Neural cell (in vitro differentiated cells): Measurements from ENCODE around the gene PLEKHA5.

Source experiments
- EP300 ChIP-seq: fragments of 450-650 bp; conservative IDR thresholded peaks from 2 replicates; pipeline ENCODE4 v1.6.1; 2014; ENCODE audit warnings: antibody characterized with exemption, mild to moderate bottlenecking, moderate library complexity; ENCODE audit not compliant: poor library complexity, severe bottlenecking
- EZH2 ChIP-seq: fragments of 200-600, 300-800 bp; shearing (Covaris generic), sonication (generic); IDR thresholded peaks from 2 replicates; pipeline ENCODE4 v1.6.1; 2014; ENCODE audit warnings: antibody characterized with exemption, low read length, borderline replicate concordance, mild to moderate bottlenecking; ENCODE audit not compliant: insufficient read depth, poor library complexity, severe bottlenecking
- POLR2AphosphoS5 ChIP-seq: IDR thresholded peaks from 2 replicates; pipeline ENCODE4 v1.6.1; 2012
- SMC3 ChIP-seq: fragments of 450-650 bp; conservative IDR thresholded peaks from 2 replicates; pipeline ENCODE4 v1.6.1; 2014; ENCODE audit warnings: antibody characterized with exemption, mild to moderate bottlenecking, moderate library complexity; ENCODE audit not compliant: poor library complexity
- TAF1 ChIP-seq: IDR thresholded peaks from 2 replicates; pipeline ENCODE4 v1.6.1; 2012; ENCODE audit warnings: low read depth
- TF ChIP-seq, protein P1 (sequence below): fragments of 450-650 bp; IDR thresholded peaks from 2 replicates; pipeline ENCODE4 v1.5.1; 2014; ENCODE audit warnings: antibody characterized with exemption, mild to moderate bottlenecking, moderate library complexity; ENCODE audit not compliant: poor library complexity, severe bottlenecking
- TF ChIP-seq, protein P2 (sequence below): IDR thresholded peaks from 2 replicates; pipeline ENCODE4 v1.6.1; 2012; ENCODE audit warnings: borderline replicate concordance

DNA sequence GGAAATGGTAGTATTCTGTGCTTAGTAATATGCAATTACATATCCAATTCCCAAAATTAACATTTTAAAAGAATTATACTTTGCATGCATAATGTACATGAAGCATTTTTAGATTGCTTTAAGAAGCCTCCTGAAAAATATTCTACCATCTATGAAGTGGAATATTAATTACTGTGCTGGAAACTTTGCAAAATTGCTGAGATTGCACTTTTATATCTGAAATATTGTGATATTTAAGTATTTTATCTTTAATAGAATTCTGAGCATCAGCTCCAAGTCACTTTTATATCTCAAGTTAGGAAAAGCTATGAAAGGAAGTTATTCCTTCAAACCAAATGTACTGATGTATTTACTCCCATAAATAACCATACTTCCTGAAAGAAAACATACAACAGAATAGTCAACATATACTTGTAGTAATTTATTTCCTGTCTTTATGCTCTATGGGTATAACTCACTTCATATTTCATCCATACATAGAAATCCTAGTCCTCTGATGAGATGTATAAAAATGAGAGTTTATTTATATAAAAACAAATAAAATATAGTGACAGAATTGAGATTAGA lies 152.7 kb downstream of the PLEKHA5 start:
- TF ChIP-seq, protein P1, sequence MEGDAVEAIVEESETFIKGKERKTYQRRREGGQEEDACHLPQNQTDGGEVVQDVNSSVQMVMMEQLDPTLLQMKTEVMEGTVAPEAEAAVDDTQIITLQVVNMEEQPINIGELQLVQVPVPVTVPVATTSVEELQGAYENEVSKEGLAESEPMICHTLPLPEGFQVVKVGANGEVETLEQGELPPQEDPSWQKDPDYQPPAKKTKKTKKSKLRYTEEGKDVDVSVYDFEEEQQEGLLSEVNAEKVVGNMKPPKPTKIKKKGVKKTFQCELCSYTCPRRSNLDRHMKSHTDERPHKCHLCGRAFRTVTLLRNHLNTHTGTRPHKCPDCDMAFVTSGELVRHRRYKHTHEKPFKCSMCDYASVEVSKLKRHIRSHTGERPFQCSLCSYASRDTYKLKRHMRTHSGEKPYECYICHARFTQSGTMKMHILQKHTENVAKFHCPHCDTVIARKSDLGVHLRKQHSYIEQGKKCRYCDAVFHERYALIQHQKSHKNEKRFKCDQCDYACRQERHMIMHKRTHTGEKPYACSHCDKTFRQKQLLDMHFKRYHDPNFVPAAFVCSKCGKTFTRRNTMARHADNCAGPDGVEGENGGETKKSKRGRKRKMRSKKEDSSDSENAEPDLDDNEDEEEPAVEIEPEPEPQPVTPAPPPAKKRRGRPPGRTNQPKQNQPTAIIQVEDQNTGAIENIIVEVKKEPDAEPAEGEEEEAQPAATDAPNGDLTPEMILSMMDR = no peak
- TF ChIP-seq EP300 = no peak
- TF ChIP-seq, protein P2, sequence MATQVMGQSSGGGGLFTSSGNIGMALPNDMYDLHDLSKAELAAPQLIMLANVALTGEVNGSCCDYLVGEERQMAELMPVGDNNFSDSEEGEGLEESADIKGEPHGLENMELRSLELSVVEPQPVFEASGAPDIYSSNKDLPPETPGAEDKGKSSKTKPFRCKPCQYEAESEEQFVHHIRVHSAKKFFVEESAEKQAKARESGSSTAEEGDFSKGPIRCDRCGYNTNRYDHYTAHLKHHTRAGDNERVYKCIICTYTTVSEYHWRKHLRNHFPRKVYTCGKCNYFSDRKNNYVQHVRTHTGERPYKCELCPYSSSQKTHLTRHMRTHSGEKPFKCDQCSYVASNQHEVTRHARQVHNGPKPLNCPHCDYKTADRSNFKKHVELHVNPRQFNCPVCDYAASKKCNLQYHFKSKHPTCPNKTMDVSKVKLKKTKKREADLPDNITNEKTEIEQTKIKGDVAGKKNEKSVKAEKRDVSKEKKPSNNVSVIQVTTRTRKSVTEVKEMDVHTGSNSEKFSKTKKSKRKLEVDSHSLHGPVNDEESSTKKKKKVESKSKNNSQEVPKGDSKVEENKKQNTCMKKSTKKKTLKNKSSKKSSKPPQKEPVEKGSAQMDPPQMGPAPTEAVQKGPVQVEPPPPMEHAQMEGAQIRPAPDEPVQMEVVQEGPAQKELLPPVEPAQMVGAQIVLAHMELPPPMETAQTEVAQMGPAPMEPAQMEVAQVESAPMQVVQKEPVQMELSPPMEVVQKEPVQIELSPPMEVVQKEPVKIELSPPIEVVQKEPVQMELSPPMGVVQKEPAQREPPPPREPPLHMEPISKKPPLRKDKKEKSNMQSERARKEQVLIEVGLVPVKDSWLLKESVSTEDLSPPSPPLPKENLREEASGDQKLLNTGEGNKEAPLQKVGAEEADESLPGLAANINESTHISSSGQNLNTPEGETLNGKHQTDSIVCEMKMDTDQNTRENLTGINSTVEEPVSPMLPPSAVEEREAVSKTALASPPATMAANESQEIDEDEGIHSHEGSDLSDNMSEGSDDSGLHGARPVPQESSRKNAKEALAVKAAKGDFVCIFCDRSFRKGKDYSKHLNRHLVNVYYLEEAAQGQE = no peak
- no peak for TF ChIP-seq POLR2AphosphoS5
- no peak for TF ChIP-seq TAF1
- TF ChIP-seq SMC3 = no peak
- no peak for TF ChIP-seq EZH2
